Right cardiac atrium (tissue), 5 donors: ENCODE data around the gene EDC3. TPM values are rescaled to one million over a fixed set of nuclear protein-coding genes. Genes with fewer than 3 reads are reported as not detected.
"Not testable (repeated sequence)": the region's sequence is repeated elsewhere in the genome, so short reads cannot be mapped to it uniquely, and the experiment has no call there.

ENCODE experiments used
- ATAC-seq, 2 donors: fragments of 200-7000 bp; cut with Tn5 transposase; one replicate each; pipeline versions ENCODE4 v1.8.0 to v1.9.1; 2020; ENCODE audit warnings: moderate library complexity in 2 of 2, mild to moderate bottlenecking in 1 of 2
- DNase-seq, 3 donors: peaks; one replicate each; pipeline ENCODE4 v3.0.0-alpha.2; 2020
- H3K27ac ChIP-seq: one replicate; pipeline ENCODE4 v1.5.1; 2013; ENCODE audit warnings: mild to moderate bottlenecking, low read length, control low read depth, moderate library complexity
- H3K27me3 ChIP-seq: one replicate; pipeline ENCODE4 v1.6.1; 2013; ENCODE audit not compliant: control insufficient read depth, insufficient read depth
- H3K4me1 ChIP-seq: one replicate; pipeline ENCODE4 v1.6.1; 2013; ENCODE audit warnings: low read length; ENCODE audit not compliant: control insufficient read depth, insufficient read depth
- H3K4me3 ChIP-seq: one replicate; pipeline ENCODE4 v1.5.1; 2013; ENCODE audit warnings: low read length, control low read depth
- H3K9me3 ChIP-seq: one replicate; pipeline ENCODE4 v1.6.1; 2013; ENCODE audit warnings: low read length; ENCODE audit not compliant: control insufficient read depth
- WGBS: extraction: QIAGEN DNeasy Blood & Tissue Kit; methylation state at CpG from one replicate; pipeline ENCODE4 v1.1.7; 2013; 5-methylcytosine and 5-hydroxymethylcytosine counted together
- intact Hi-C, 4 donors: fragments of 100-400 bp; cut with DNase I; formaldehyde crosslinking; loops; one replicate each; pipeline versions ENCODE4 v1.11.0 to v1.14.0; 2022 to 2023
- polyA plus RNA-seq: library from polyadenylated mRNA; stranded (reverse); fragments of 200-250 nt; gene quantifications from one replicate; pipeline ENCODE4 v1.2.3, GENCODE V29; 2013
- total RNA-seq, 4 donors: library from RNA; stranded (reverse); fragmentation: NEBNext Ultra II Directional; extraction: Animal tissue kit (Norgen Biotek cat#: 25700); gene quantifications; one replicate each; pipeline ENCODE4 v1.2.1, GENCODE V29; 2021
- donor health status: healthy with polysubstance abuse.
- donor health status: DM: no; HTN: yes; CAD: no.
- donor health status: DM: no; HTN: no; CAD: no.
- donor health status: DM: no; HTN: yes; CAD: no; lungs with severe emphysema.
- donor health status: DM: yes; HTN: yes; CAD: no.

Gene EDC3
- total and polyA plus RNA-seq, 5 donors: 8.6 to 19.7 (median 15.4) TPM

DNA sequence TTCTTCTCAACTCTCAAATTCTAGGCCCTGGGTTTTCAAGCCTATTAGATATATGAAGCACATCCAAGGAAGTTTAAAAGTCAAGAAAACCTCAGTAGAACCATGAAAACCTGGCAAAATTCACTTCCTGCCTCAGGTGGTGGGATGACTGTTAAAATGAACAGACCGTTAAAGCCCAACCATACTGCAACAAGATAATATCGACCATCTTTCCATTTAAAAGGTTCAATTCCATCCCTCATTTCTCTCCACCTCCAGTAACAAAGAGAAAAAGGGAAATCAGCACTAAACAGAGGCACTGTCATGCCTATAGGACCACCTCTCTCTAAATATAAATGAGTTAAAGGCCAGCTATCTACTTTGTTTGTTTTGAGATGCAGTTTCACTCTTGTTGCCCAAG lies 31.2 kb downstream of the EDC3 start:
- Histone ChIP-seq H3K4me1 (peaks cover 3% of the 10 kb centered on the region), H3K27ac (no peak overlapping the region), H3K9me3 (no peaks in the 10 kb centered on the region), H3K4me3 (no peak overlapping the region), H3K27me3 (no peaks in the 10 kb centered on the region)
- WGBS: 75% methylated on average over 2 of the region's 2 CpGs
- ATAC-seq (no peak), DNase-seq (no peak)
- intact Hi-C loops: no loop called here

DNA sequence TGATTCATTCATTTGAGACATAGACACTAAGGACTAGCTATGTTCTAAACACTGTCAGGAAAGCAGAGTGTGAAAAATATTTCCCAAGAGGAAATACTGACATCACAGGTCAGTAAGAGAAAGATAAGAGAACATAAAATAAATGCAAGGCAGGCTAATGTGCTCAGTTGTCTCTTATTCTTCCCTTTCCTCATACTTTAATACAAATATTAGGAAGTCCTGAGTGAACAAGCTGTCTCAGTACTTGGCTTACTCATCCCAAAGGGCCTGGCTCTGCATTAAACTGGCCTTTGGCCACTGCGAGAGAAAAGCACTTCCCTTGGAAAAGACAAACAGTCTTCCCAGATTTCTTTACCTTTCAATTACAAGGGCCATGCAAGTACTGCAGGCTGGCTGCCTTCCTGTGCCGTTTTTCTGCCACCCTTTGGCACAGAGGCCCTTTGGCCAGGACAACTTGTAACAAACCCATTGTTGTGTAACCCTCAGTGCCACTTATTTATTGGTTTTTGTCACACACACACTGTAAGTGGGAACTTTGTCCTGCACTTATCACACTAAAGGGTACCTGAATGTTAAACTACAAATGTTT lies 31.7 kb downstream of the EDC3 start:
- DNase-seq (peak in 2 of 3 donors; percentile 22 to 60), ATAC-seq (peak; percentile 77 to 80)
- Histone ChIP-seq H3K27ac (peak overlapping the region; percentile 11), H3K4me1 (peaks cover 3% of the 10 kb centered on the region), H3K4me3 (no peak overlapping the region), H3K9me3 (no peaks in the 10 kb centered on the region), H3K27me3 (no peaks in the 10 kb centered on the region)
- intact Hi-C loops: no loop called here
- WGBS: 14% methylated on average over 2 of the region's 2 CpGs

DNA sequence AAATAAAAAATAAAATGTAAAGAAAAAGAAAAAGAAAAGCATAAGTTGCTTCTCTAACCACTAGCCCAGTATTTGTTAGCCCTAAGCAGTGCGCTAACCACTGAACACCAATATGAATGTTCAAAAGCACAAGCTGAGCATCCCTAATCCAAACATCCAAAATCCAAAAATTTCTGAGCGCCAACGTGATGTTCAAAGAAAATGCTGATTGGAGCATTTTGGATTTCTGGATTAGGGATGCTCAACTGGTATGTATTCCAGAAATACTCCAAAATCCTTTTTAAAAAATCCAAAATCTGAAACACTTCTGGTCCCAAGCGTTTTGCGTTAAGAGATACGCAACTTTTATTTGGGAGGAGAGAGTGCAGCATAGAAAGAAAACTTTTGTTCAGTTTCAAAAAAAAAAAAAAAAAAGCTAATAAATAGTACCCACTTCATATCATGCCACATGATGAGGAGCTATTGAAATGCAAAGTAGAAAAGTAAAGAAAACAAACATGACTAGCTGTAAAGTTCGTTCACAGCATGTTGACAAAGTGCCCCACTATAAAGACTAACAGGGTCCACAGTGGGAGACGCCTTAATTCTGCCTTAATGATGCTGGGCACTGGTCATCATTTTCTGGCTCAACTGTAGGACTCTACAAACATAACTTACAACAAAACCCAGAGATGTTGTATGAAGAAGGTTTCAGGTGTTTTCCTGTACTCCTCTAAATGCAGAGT lies 32.4 kb downstream of the EDC3 start:
- Histone ChIP-seq H3K4me3 (no peak overlapping the region), H3K4me1 (peaks cover 3% of the 10 kb centered on the region), H3K9me3 (no peaks in the 10 kb centered on the region), H3K27ac (no peak overlapping the region), H3K27me3 (no peaks in the 10 kb centered on the region)
- intact Hi-C loops: no loop called here
- DNase-seq: no peak
- no peak for ATAC-seq
- WGBS: 87% methylated on average over 8 of the region's 8 CpGs

DNA sequence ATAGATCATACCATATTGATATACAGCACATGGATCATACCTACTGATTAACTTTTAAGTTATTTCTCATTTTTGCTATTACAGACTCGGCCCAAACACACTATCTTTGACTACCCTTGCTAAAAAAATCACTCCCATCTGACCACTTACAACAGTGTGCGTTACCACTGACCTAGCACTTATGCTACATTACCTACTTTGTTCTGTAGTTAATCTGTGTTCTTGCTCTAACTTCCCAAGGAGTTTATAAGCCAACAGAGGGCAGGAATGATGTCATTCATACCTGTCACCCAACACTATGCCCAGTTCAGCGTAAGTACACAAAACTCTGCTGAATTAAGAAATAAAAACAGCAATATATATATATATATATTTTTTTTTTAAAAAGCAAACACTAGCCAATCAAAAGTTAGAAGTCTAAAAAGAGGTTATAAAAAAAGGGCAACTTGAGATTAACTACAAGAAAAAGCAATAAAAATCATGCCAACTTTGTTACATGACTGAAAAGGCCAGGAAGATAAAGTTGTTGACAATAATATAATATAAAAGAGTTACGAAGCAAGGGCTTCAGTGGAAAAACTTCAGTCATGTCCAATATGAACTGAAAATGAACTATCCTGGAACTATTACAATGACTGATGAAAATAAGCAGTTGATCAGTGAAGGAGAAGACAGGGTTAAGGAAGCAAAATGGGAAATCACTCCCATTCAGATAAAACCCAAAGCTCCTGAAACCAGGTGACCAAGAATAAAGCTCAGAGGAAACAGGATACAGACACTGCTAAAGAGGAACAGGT lies 33.6 kb downstream of the EDC3 start:
- Histone ChIP-seq H3K9me3 (no peaks in the 10 kb centered on the region), H3K27me3 (no peaks in the 10 kb centered on the region), H3K4me3 (no peak overlapping the region), H3K27ac (no peak overlapping the region), H3K4me1 (peaks cover 3% of the 10 kb centered on the region)
- intact Hi-C loops: no loop called here
- 83% methylated on average over 4 of the region's 4 CpGs for WGBS
- DNase-seq (no peak), ATAC-seq (no peak)

DNA sequence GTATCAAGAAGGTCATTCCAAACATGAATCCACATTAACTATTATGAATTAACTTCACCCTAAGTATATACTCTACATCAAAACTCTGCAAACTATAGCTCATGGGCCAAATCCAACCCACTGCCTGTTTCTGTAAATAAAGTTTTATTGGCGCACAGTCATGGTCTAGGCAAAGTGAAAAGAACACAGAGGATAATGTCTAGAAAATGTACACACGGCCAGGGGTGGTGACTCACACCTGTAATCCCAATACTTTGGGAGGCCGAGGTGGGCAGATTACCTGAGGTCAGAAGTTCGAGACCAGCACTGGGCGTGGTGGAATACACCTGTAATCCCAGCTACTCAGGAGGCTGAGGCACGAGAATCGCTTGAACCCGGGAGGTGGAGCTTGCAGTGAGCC lies 34.5 kb downstream of the EDC3 start:
- H3K9me3 ChIP-seq, ATAC-seq, H3K4me3 ChIP-seq, intact Hi-C loops, H3K27ac ChIP-seq, H3K4me1 ChIP-seq, H3K27me3 ChIP-seq, DNase-seq: not testable (repeated sequence)
- WGBS: 98% methylated on average over 8 of the region's 8 CpGs

DNA sequence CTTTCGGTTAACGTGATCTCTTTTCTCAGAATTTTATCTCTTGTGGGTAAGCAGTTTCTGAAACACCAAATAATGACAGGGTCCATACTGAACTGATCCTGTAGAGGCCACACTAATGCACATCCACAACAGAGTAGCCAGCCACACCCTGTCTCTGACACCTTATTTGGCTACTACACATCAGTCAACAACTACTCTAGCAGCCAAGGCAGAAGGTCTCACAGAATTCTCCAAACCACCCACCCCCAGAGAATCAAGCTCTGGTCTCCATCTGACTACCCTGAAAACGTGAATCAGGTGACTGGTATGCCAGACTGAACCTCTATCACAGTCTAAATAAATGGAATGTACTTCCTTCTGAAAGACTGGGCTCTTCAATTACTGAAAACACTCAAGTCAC lies 38.0 kb downstream of the EDC3 start:
- 75% methylated on average over 3 of the region's 3 CpGs for WGBS
- Histone ChIP-seq H3K27me3 (no peaks in the 10 kb centered on the region), H3K27ac (no peak overlapping the region), H3K4me1 (peaks cover 10% of the 10 kb centered on the region), H3K4me3 (no peak overlapping the region), H3K9me3 (no peaks in the 10 kb centered on the region)
- DNase-seq (no peak), ATAC-seq (no peak)
- intact Hi-C loops: no loop called here

DNA sequence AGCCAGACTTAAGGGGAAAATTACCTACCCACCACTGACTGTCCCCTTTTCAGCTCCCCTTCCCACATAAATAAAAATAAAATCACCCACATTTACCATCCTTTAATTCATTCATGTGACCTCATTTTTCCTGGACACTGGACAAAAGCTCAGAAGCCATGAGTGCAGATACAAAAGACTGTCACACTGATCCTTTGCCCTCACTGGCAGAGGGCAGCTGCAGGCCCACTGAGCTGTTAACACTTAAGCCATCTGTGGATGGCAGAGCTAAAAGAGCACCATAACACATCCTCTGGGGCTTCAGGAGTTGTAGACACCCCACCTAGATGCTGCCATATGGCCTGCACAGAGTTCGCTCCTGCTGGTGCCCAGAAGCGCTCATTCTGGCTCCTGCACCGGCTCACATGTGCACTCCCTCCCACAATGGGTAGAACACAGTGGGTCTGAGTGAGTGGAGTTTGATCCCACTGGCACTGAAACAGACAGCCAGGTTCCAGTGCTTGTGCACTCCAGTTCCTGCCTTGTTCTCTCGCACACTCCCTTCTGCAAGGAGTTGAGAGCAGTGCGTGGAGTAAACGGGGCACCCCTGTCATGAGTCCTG lies 38.8 kb downstream of the EDC3 start:
- no peaks in the 10 kb centered on the region for H3K27me3 ChIP-seq
- H3K27ac ChIP-seq: no peak overlapping the region
- WGBS: 94% methylated on average over 6 of the region's 6 CpGs
- no peaks in the 10 kb centered on the region for H3K9me3 ChIP-seq
- no peak for DNase-seq
- no peak overlapping the region for H3K4me3 ChIP-seq
- peaks cover 10% of the 10 kb centered on the region for H3K4me1 ChIP-seq
- intact Hi-C loops: no loop called here
- ATAC-seq: no peak

DNA sequence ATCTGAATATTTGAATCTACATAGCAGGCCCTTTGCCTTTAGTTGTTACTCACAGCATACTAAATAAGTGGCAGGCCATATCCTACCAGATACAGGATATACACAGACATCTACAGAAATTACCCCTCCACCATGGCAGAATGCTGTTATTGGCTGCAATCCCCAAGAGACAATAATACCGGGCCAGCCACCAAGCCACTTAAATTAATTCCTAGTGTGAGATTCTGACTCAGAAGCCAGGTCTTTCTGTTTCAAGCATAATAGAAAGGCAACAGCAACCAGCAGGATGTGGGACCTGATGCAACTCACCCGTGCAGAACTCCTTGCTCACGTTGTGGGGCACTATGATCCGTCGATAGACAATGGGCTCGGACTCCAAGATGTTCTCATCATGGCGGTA lies 40.4 kb downstream of the EDC3 start:
- ATAC-seq (no peak), DNase-seq (no peak)
- Histone ChIP-seq H3K27me3 (no peaks in the 10 kb centered on the region), H3K27ac (no peak overlapping the region), H3K9me3 (no peaks in the 10 kb centered on the region), H3K4me1 (peaks cover 10% of the 10 kb centered on the region), H3K4me3 (no peak overlapping the region)
- intact Hi-C loops: no loop called here
- 80% methylated on average over 7 of the region's 7 CpGs for WGBS

DNA sequence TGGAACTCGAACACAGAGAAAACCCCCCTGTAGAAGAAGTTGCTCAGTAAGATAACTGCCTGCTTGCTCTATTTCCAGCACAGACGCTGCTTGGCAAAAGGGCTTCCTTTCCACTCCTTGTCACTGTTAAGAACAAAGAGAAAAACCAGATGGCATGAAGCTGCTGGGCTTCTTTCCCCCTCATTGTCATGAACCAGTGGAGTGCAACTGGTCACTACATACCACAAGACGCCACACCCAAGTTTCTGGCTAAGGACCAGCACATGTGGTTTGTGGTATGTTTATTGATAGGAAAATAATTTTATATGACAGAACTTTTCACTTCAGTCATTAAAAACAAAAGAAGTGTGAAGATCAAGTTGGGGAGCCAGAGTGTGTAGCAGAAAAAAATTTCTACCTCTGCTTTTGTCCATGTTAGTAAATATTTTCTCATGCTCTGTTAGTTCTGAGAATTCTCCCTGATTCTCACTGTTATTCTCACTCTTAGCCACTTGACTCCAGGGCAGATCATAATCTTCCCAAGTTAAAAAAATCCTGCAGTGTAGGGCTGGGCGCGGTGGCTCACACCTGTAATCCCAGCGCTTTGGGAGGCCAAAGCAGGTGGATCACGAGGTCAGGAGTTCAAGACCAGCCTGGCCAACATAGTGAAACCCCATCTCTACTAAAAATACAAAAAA lies 42.3 kb downstream of the EDC3 start:
- Histone ChIP-seq H3K9me3 (no peaks in the 10 kb centered on the region), H3K27me3 (no peaks in the 10 kb centered on the region), H3K27ac (peak overlapping the region; percentile 56), H3K4me1 (peaks cover 10% of the 10 kb centered on the region), H3K4me3 (no peak overlapping the region)
- ATAC-seq: peak; percentile 27 to 67
- 62% methylated on average over 7 of the region's 7 CpGs for WGBS
- intact Hi-C loops: no loop called here
- peak in 2 of 3 donors; percentile 28 to 65 for DNase-seq

DNA sequence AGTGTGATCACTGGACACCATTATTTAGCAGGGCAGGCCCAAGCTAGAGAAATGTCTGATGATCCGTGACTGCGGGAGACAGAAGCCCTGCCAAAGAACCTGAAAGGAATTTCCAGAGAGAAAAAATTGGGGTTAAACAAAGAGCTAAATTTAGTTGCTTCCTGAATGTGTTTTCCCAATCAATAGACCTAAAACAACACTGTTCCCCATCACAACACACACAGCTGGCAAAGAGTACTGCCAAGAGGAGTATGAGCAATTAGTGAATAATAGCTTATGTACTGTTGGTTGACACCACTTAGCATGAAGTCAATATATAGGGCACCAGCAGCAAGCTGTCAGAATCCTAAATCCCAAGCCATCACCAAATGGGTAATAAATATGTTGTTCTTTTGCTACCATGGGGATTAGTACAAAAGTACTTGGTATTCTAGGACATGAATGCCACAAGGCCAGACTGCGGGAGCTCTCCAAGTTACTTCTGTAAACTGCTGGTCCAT lies 44.5 kb downstream of the EDC3 start:
- 70% methylated on average over 3 of the region's 3 CpGs for WGBS
- no peak overlapping the region for H3K27ac ChIP-seq

More for the DNA sequence above, 44.5 kb downstream of the EDC3 start:
- peaks cover 10% of the 10 kb centered on the region for H3K4me1 ChIP-seq
- ATAC-seq (no peak), DNase-seq (no peak)
- H3K27me3 ChIP-seq: no peaks in the 10 kb centered on the region
- intact Hi-C loops: no loop called here
- no peaks in the 10 kb centered on the region for H3K9me3 ChIP-seq
- H3K4me3 ChIP-seq: no peak overlapping the region
